HepG2 (cell line): ENCODE results near the gene TULP4. TPM values are rescaled to one million over a fixed set of nuclear protein-coding genes. Genes with fewer than 3 reads are reported as not detected.

ENCODE experiments used
- ATAC-seq: fragments of 200-7000 bp; cut with Tn5 transposase; 3 replicates; pipeline ENCODE4 v1.9.1; 2020; ENCODE audit warnings: mild to moderate bottlenecking, moderate library complexity
- BruUV-seq: library from RNA; stranded (reverse); fragments of 400-500 nt; replicated peaks from 2 replicates; lab custom pipeline; 2021; lab: Mats Ljungman, UMichigan
- CTCF ChIA-PET: fragments of 300-600 bp; formaldehyde crosslinking; extraction: SDS; loops from one replicate; lab custom pipeline; 2021; ENCODE audit warnings: low total read pairs, inconsistent platforms, low intra/inter-chr PET ratio; lab: Yijun Ruan, JAX
- POLR2A ChIA-PET: fragments of 350-600 bp; sonication (Branson Sonifier 250); formaldehyde crosslinking; loops from one replicate; lab custom pipeline; 2020; ENCODE audit warnings: antibody characterized with exemption, inconsistent platforms; lab: Yijun Ruan, JAX
- DNase-seq: peaks from one replicate; pipeline ENCODE4 v3.0.0-alpha.2; 2015; ENCODE audit warnings: low spot score
- FAIRE-seq: peaks from 3 replicates; lab custom pipeline; 2011; peaks lifted over from hg19 to GRCh38; lab: Jason Lieb, UNC
- H2AFZ ChIP-seq: one replicate; pipeline ENCODE4 v1.6.1; 2011; ENCODE audit warnings: low read length, inconsistent platforms
- H3K27ac ChIP-seq: fragments of 300-600 bp; 3 replicates; pipeline ENCODE4 v1.8.0; 2011; ENCODE audit warnings: mixed run types, mild to moderate bottlenecking, mixed read lengths, low read length, inconsistent platforms; ENCODE audit not compliant: insufficient read depth; ENCODE audit errors: extremely low read length
- H3K27me3 ChIP-seq, 2 experiments: fragments of 200-600 bp in 1 of 2; 2 replicates in 1 of 2; 3 replicates in 1 of 2; pipeline versions ENCODE4 v1.6.0 to v1.8.0; 2011; ENCODE audit warnings: low read length in 2 of 2, mild to moderate bottlenecking in 2 of 2, moderate library complexity in 2 of 2, inconsistent platforms in 1 of 2; ENCODE audit not compliant: insufficient read depth in 2 of 2, control insufficient read depth in 1 of 2
- H3K36me3 ChIP-seq, 2 experiments: fragments of 200-600 bp in 1 of 2; replicated peaks in 1 of 2; 2 replicates in 1 of 2; 3 replicates in 1 of 2; pipeline versions ENCODE4 v1.5.1 to v1.8.0; 2011; ENCODE audit warnings: low read length in 2 of 2, inconsistent platforms in 1 of 2; ENCODE audit not compliant: insufficient read depth in 2 of 2, control insufficient read depth in 1 of 2
- H3K4me1 ChIP-seq: 2 replicates; pipeline ENCODE4 v1.5.1; 2012; ENCODE audit warnings: low read length, inconsistent platforms; ENCODE audit not compliant: insufficient read depth
- H3K4me2 ChIP-seq: 2 replicates; pipeline ENCODE4 v1.6.0; 2011; ENCODE audit warnings: low read depth, low read length, inconsistent platforms
- H3K4me3 ChIP-seq, 3 experiments: fragments of 200-600 bp in 1 of 3; sonication (generic), shearing (Covaris generic) in 1 of 3; replicated peaks in 1 of 3; 2 replicates each; pipeline ENCODE4 v1.5.1; 2011 to 2016; ENCODE audit warnings: low read length in 3 of 3, inconsistent platforms in 2 of 3, low read depth in 2 of 3, mild to moderate bottlenecking in 2 of 3, control low read depth in 1 of 3, mixed read lengths in 1 of 3; ENCODE audit not compliant: insufficient read depth in 1 of 3
- H3K79me2 ChIP-seq: one replicate; pipeline ENCODE4 v1.6.1; 2011; ENCODE audit warnings: low read length, inconsistent platforms; ENCODE audit not compliant: insufficient read depth
- H3K9ac ChIP-seq: 2 replicates; pipeline ENCODE4 v1.6.0; 2011; ENCODE audit warnings: mild to moderate bottlenecking, low read depth, low read length, inconsistent platforms; ENCODE audit not compliant: insufficient read depth
- H3K9me3 ChIP-seq: 2 replicates; pipeline ENCODE4 v1.5.1; 2012; ENCODE audit warnings: mild to moderate bottlenecking, low read length
- H4K20me1 ChIP-seq: 2 replicates; pipeline ENCODE4 v1.6.0; 2011; ENCODE audit warnings: inconsistent platforms, mild to moderate bottlenecking, low read length, moderate library complexity; ENCODE audit not compliant: insufficient read depth
- CENPX ChIP-seq: sonication (generic); formaldehyde crosslinking; IDR thresholded peaks from 2 replicates; pipeline ENCODE4 v1.9.0; 2021; ENCODE audit warnings: mild to moderate bottlenecking, missing genetic modification reagents, moderate library complexity
- ELF1 ChIP-seq: sonication (generic); formaldehyde crosslinking; IDR thresholded peaks from 2 replicates; pipeline ENCODE4 v1.4.0; 2020; ENCODE audit warnings: missing genetic modification reagents
- GZF1 ChIP-seq: sonication (generic); formaldehyde crosslinking; IDR thresholded peaks from 2 replicates; pipeline ENCODE4 v1.5.1; 2020; ENCODE audit warnings: mild to moderate bottlenecking, missing genetic modification reagents
- KDM2A ChIP-seq: sonication (generic); formaldehyde crosslinking; IDR thresholded peaks from 2 replicates; pipeline ENCODE4 v1.4.0; 2020; ENCODE audit warnings: low read depth, missing genetic modification reagents, borderline replicate concordance
- KDM6A ChIP-seq: IDR thresholded peaks from 2 replicates; pipeline ENCODE4 v1.6.1; 2016; ENCODE audit warnings: low read depth
- MIXL1 ChIP-seq: IDR thresholded peaks from 2 replicates; pipeline ENCODE4 v1.6.1; 2016
- NPAS2 ChIP-seq: sonication (generic); formaldehyde crosslinking; IDR thresholded peaks from 2 replicates; pipeline ENCODE4 v1.8.0; 2022; ENCODE audit warnings: mild to moderate bottlenecking, missing genetic modification reagents, borderline replicate concordance
- SOX13 ChIP-seq, 3 experiments: fragments of 450-650 bp in 1 of 3; sonication (generic) in 1 of 3; formaldehyde crosslinking in 1 of 3; IDR thresholded peaks in 2 of 3; conservative IDR thresholded peaks in 1 of 3; 2 replicates each; pipeline versions ENCODE4 v1.5.0 to v1.6.1; 2016 to 2020; ENCODE audit warnings: antibody characterized with exemption in 1 of 3, mild to moderate bottlenecking in 1 of 3, missing compliant biosample characterization in 1 of 3, missing genetic modification reagents in 1 of 3, moderate library complexity in 1 of 3
- ZNF331 ChIP-seq: sonication (generic); formaldehyde crosslinking; IDR thresholded peaks from 2 replicates; pipeline ENCODE4 v1.4.0; 2020; ENCODE audit warnings: missing genetic modification reagents
- ZNF430 ChIP-seq: sonication (generic); formaldehyde crosslinking; IDR thresholded peaks from 2 replicates; pipeline ENCODE4 v1.9.0; 2021; ENCODE audit warnings: mild to moderate bottlenecking, missing genetic modification reagents
- ZNF460 ChIP-seq: sonication (generic); formaldehyde crosslinking; IDR thresholded peaks from 2 replicates; pipeline ENCODE4 v1.5.1; 2020; ENCODE audit warnings: missing genetic modification reagents, mild to moderate bottlenecking, borderline replicate concordance
- ZNF607 ChIP-seq: sonication (generic); formaldehyde crosslinking; IDR thresholded peaks from 2 replicates; pipeline ENCODE4 v1.5.1; 2020; ENCODE audit warnings: missing genetic modification reagents, mild to moderate bottlenecking, borderline replicate concordance
- ZNF780A ChIP-seq: sonication (generic); formaldehyde crosslinking; IDR thresholded peaks from 2 replicates; pipeline ENCODE4 v1.8.0; 2022; ENCODE audit warnings: mild to moderate bottlenecking, missing genetic modification reagents, moderate library complexity
- WGBS: methylation state at CpG from one replicate; pipeline ENCODE4 v1.1.6; 2017; ENCODE audit warnings: low lambda C conversion rate; 5-methylcytosine and 5-hydroxymethylcytosine counted together
- in situ Hi-C: cut with HindIII; loops from 2 replicates; pipeline ENCODE4 v1.10.0; 2017; ENCODE audit warnings: low pct_unique_long_range_greater_than_20kb; ENCODE audit not compliant: extremely low pct_ligation_motif_present
- intact Hi-C: fragments of 100-400 bp; cut with micrococcal nuclease; formaldehyde crosslinking; loops from one replicate; pipeline ENCODE4 v1.10.0; 2022; ENCODE audit not compliant: unreplicated experiment
- polyA plus RNA-seq, 8 experiments: library from polyadenylated mRNA; depleted of rRNA in 3 of 8; stranded (reverse) in 7 of 8; unstranded in 1 of 8; fragments of >200 nt; fragmentation: Illumina TruSeq in 4 of 8; extraction: Trizol in 4 of 8; gene quantifications; 2 replicates each; pipeline versions ENCODE4 v1.2.1 to v1.2.3, GENCODE V29; 2011 to 2016; ENCODE audit warnings: low read depth in 4 of 8, missing spikeins in 1 of 8, mixed read lengths in 1 of 8; ENCODE audit not compliant: insufficient read depth in 1 of 8
- total RNA-seq, 5 experiments: library from RNA; depleted of rRNA; stranded (reverse); fragments of >200 nt; fragmentation: Illumina TruSeq; extraction: Trizol; gene quantifications; 2 replicates each; pipeline ENCODE4 v1.2.3, GENCODE V29; 2016; ENCODE audit warnings: low read depth in 1 of 5
- TF ChIP-seq, protein P1 (sequence below): sonication (generic); formaldehyde crosslinking; IDR thresholded peaks from 2 replicates; pipeline ENCODE4 v1.5.0; 2020; ENCODE audit warnings: missing genetic modification reagents
- TF ChIP-seq, protein P2 (sequence below): sonication (generic); formaldehyde crosslinking; IDR thresholded peaks from 2 replicates; pipeline ENCODE4 v1.4.0; 2020; ENCODE audit warnings: mild to moderate bottlenecking, missing genetic modification reagents
- TF ChIP-seq, protein P3 (sequence below): sonication (generic); formaldehyde crosslinking; IDR thresholded peaks from 2 replicates; pipeline ENCODE4 v1.9.0; 2021; ENCODE audit warnings: missing genetic modification reagents, borderline replicate concordance
- TF ChIP-seq, protein P4 (sequence below): sonication (generic); formaldehyde crosslinking; IDR thresholded peaks from 2 replicates; pipeline ENCODE4 v1.4.0; 2020; ENCODE audit warnings: missing genetic modification reagents
- TF ChIP-seq, protein P5 (sequence below): sonication (generic); formaldehyde crosslinking; IDR thresholded peaks from 2 replicates; pipeline ENCODE4 v1.4.0; 2020; ENCODE audit warnings: missing genetic modification reagents

TULP4 gene
- total and polyA plus RNA-seq, 2 of the 13 experiments (the other 11 are each of a cell fraction or from before 2014, with no cell fraction given), result 21.1 to 122 TPM

DNA sequence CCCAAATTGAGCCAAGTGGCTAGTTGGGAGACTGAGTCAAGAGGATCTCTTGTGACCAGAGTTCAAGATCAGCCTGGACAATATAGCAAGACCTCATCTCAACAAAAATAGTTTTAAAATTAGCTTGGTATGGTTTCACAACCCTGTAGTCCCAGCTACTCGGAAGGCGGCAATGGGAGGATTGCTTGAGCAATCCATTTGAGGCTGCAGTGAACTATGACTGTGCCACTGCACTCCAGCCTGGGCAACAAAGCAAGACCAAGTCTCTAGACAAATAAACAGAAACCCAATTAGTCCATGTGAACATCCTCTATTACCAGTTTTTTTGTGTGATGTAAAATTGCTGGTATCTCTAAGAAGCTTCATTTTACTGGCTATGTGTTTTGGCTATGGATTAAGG, 106.2 kb downstream of the TULP4 start:
- CTCF ChIA-PET, result no interaction called here
- H3K4me3 ChIP-seq, result no peak overlapping the region
- WGBS, result 100% methylated on average over 2 of the region's 2 CpGs

More for the DNA sequence above, 106.2 kb downstream of the TULP4 start:
- in situ Hi-C loops, result no loop called here
- H3K36me3 ChIP-seq, result peaks cover 16 to 42% of the 10 kb centered on the region in 2 experiments
- POLR2A ChIA-PET, result no interaction called here
- DNase-seq, result no peak
- TF ChIP-seq, protein P1, sequence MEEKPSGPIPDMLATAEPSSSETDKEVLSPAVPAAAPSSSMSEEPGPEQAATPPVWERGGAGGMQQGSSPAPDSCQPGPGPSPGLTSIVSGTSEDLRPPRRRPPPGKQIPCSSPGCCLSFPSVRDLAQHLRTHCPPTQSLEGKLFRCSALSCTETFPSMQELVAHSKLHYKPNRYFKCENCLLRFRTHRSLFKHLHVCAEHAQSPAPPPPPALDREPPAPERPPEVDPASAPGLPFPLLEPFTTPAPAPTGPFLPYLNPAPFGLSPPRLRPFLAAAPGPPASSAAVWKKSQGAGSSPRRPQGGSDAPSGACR (CRISPR knock-in tag), result no peak
- TF ChIP-seq, protein P2, sequence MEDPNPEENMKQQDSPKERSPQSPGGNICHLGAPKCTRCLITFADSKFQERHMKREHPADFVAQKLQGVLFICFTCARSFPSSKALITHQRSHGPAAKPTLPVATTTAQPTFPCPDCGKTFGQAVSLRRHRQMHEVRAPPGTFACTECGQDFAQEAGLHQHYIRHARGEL (CRISPR knock-in tag), result no peak
- TF ChIP-seq, protein P3, sequence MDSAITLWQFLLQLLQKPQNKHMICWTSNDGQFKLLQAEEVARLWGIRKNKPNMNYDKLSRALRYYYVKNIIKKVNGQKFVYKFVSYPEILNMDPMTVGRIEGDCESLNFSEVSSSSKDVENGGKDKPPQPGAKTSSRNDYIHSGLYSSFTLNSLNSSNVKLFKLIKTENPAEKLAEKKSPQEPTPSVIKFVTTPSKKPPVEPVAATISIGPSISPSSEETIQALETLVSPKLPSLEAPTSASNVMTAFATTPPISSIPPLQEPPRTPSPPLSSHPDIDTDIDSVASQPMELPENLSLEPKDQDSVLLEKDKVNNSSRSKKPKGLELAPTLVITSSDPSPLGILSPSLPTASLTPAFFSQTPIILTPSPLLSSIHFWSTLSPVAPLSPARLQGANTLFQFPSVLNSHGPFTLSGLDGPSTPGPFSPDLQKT (CRISPR knock-in tag), result no peak
- TF ChIP-seq ELF1, result no peak
- no peak for TF ChIP-seq GZF1 (CRISPR knock-in tag)
- TF ChIP-seq ZNF430 (CRISPR knock-in tag), result no peak
- no peak for TF ChIP-seq SOX13 (IDR thresholded peaks at IDR 0.05)
- TF ChIP-seq SOX13 (CRISPR knock-in tag; conservative IDR thresholded peaks at IDR 0.05 in 1 of 2, IDR thresholded peaks at IDR 0.05 in 1 of 2), result no peak
- no peak for TF ChIP-seq CENPX (CRISPR knock-in tag)
- TF ChIP-seq NPAS2 (CRISPR knock-in tag), result no peak
- TF ChIP-seq ZNF460 (CRISPR knock-in tag), result no peak
- TF ChIP-seq, protein P4, sequence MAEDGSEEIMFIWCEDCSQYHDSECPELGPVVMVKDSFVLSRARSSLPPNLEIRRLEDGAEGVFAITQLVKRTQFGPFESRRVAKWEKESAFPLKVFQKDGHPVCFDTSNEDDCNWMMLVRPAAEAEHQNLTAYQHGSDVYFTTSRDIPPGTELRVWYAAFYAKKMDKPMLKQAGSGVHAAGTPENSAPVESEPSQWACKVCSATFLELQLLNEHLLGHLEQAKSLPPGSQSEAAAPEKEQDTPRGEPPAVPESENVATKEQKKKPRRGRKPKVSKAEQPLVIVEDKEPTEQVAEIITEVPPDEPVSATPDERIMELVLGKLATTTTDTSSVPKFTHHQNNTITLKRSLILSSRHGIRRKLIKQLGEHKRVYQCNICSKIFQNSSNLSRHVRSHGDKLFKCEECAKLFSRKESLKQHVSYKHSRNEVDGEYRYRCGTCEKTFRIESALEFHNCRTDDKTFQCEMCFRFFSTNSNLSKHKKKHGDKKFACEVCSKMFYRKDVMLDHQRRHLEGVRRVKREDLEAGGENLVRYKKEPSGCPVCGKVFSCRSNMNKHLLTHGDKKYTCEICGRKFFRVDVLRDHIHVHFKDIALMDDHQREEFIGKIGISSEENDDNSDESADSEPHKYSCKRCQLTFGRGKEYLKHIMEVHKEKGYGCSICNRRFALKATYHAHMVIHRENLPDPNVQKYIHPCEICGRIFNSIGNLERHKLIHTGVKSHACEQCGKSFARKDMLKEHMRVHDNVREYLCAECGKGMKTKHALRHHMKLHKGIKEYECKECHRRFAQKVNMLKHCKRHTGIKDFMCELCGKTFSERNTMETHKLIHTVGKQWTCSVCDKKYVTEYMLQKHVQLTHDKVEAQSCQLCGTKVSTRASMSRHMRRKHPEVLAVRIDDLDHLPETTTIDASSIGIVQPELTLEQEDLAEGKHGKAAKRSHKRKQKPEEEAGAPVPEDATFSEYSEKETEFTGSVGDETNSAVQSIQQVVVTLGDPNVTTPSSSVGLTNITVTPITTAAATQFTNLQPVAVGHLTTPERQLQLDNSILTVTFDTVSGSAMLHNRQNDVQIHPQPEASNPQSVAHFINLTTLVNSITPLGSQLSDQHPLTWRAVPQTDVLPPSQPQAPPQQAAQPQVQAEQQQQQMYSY, result no peak
- TF ChIP-seq ZNF607 (CRISPR knock-in tag), result no peak
- TF ChIP-seq KDM6A (CRISPR knock-in tag), result no peak
- TF ChIP-seq MIXL1 (CRISPR knock-in tag), result no peak
- TF ChIP-seq, protein P5, sequence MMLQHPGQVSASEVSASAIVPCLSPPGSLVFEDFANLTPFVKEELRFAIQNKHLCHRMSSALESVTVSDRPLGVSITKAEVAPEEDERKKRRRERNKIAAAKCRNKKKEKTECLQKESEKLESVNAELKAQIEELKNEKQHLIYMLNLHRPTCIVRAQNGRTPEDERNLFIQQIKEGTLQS (CRISPR knock-in tag), result no peak
- no peak for TF ChIP-seq ZNF331 (CRISPR knock-in tag)
- no peak for TF ChIP-seq ZNF780A (CRISPR knock-in tag)
- TF ChIP-seq KDM2A, result no peak
- H2AFZ ChIP-seq, result no peak overlapping the region
- H3K4me1 ChIP-seq, result no peaks in the 10 kb centered on the region
- no TSS peak for BruUV-seq
- H3K79me2 ChIP-seq, result no peaks in the 10 kb centered on the region
- H4K20me1 ChIP-seq, result no peaks in the 10 kb centered on the region
- intact Hi-C loops, result no loop called here
- no peak overlapping the region for H3K9ac ChIP-seq
- H3K9me3 ChIP-seq, result no peaks in the 10 kb centered on the region
- no peak for FAIRE-seq
- no peak overlapping the region for H3K4me2 ChIP-seq
- H3K27ac ChIP-seq, result no peak overlapping the region
- ATAC-seq, result no peak
- no peaks in the 10 kb centered on the region for H3K27me3 ChIP-seq
